Measurements from ENCODE around the gene CAST.
"Not testable (repeated sequence)": the region's sequence is repeated elsewhere in the genome, so short reads cannot be mapped to it uniquely, and the experiment has no call there.

GRCh38 chr5:96744218-96744617 lies 82.0 kb downstream of the CAST start:
- TF ChIP-seq CTCF, POLR2A, EP300 (IDR thresholded peaks at IDR 0.05): not testable (repeated sequence)

All from tibial nerve (tissue), 4 donors.